Stomach (tissue), 9 donors: ENCODE results near the gene CXCL3. TPM values are rescaled to one million over a fixed set of nuclear protein-coding genes. Genes with fewer than 3 reads are reported as not detected.
A peak's percentile ranks its signal among the peaks of the same experiment; 100 is the strongest.

Experiments
- DNase-seq, 2 donors: peaks; one replicate each; pipeline versions ENCODE4 v3.0.0 to v3.0.0-alpha.2; 2013 to 2019
- H3K27ac ChIP-seq, 5 donors: fragments of 200-600 bp in 4 of 5; sonication (generic) in 4 of 5; one replicate each; pipeline ENCODE4 v1.5.1; 2013 to 2019; ENCODE audit warnings: mild to moderate bottlenecking in 1 of 5, moderate library complexity in 1 of 5
- H3K27me3 ChIP-seq, 3 donors: fragments of 200-600 bp; sonication (generic); one replicate each; pipeline ENCODE4 v1.5.1; 2017 to 2019; ENCODE audit warnings: mixed run types in 1 of 3
- H3K36me3 ChIP-seq, 4 donors: fragments of 200-600 bp; sonication (generic); 1 replicate in 3 of 4; 2 replicates in 1 of 4; pipeline ENCODE4 v1.5.1; 2016 to 2019
- H3K4me1 ChIP-seq, 4 donors: fragments of 200-600 bp; sonication (generic); one replicate each; pipeline ENCODE4 v1.5.1; 2016 to 2019
- H3K4me3 ChIP-seq, 4 donors: fragments of 200-600 bp; sonication (generic) in 3 of 4; one replicate each; pipeline ENCODE4 v1.5.1; 2016 to 2019; ENCODE audit warnings: mild to moderate bottlenecking in 1 of 4
- H3K9me3 ChIP-seq, 4 donors: fragments of 200-600 bp; sonication (generic); one replicate each; pipeline ENCODE4 v1.5.1; 2016 to 2019
- CTCF ChIP-seq, 7 experiments: fragments of 450-650 bp in 4 of 7; fragments of 200-600 bp in 3 of 7; sonication (generic) in 3 of 7; IDR thresholded peaks; one replicate each; pipeline ENCODE4 v1.5.1; 2016 to 2019; ENCODE audit warnings: antibody characterized with exemption in 7 of 7, control low read depth in 2 of 7, mild to moderate bottlenecking in 1 of 7
- EP300 ChIP-seq: sonication (generic); formaldehyde crosslinking; IDR thresholded peaks from one replicate; pipeline ENCODE4 v1.6.1; 2017; ENCODE audit warnings: antibody characterized with exemption
- POLR2A ChIP-seq, 4 donors: fragments of 450-650 bp; IDR thresholded peaks; one replicate each; pipeline ENCODE4 v1.6.1; 2016; ENCODE audit warnings: antibody characterized with exemption in 4 of 4, control low read depth in 2 of 4, mild to moderate bottlenecking in 1 of 4, moderate library complexity in 1 of 4
- POLR2AphosphoS5 ChIP-seq, 3 donors: sonication (generic); formaldehyde crosslinking; IDR thresholded peaks; one replicate each; pipeline ENCODE4 v1.6.1; 2016; ENCODE audit warnings: antibody characterized with exemption in 3 of 3
- WGBS, 5 donors: extraction: QIAGEN DNeasy Blood & Tissue Kit in 3 of 5; methylation state at CpG; one replicate each; pipeline versions ENCODE4 v1.1.5 to v1.1.7; 2013 to 2018; 5-methylcytosine and 5-hydroxymethylcytosine counted together
- intact Hi-C: fragments of 100-400 bp; cut with DNase I; formaldehyde crosslinking; loops from one replicate; pipeline ENCODE4 v1.15.1; 2023; ENCODE audit warnings: low total_unique reads
- polyA plus RNA-seq, 3 donors: library from polyadenylated mRNA; stranded (reverse); fragments of 200-250 nt; gene quantifications; one replicate each; pipeline ENCODE4 v1.2.3, GENCODE V29; 2013
- total RNA-seq, 5 donors: library from RNA; depleted of rRNA; stranded (reverse); fragments of >200 nt; gene quantifications; one replicate each; pipeline versions ENCODE4 v1.1.0 to v1.2.3, GENCODE V29; 2014 to 2016
- donor health status: healthy with polysubstance abuse.
- donor health status: Bipolar disorder and iron deficiency.
- donor health status: healthy.

CXCL3 gene
- total and polyA plus RNA-seq, 8 donors: 2.7 to 94.6 (median 18.5) TPM; not detected in 1

DNA sequence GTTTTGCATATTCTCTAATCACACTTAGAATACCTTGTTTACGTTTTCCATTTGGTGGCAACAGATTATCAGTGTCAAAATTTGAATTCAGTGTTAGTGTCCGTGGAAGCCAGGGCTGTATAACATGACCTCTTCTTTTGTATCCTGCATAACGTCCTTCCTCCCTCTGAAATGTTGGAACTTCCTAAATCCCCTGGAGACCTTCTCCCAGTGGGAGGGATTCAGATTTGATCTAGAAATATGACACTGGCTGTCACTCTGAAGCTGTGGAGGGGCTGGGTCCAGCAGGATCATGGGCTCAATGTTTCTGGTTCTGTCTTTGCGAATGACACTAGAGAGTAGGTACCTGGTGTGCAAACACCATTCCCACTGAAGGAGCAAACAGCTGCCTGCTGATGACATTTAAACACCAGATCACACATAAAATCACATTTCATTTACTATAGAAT is 850 bp upstream of the CXCL3 start:
- intact Hi-C loops: no loop called here
- Histone ChIP-seq H3K4me1 (peaks cover 0 to 31% (median 10%) of the 10 kb centered on the region in 4 donors), H3K4me3 (peak overlapping the region; percentile 58 to 68 (median 62)), H3K27me3 (no peaks in the 10 kb centered on the region), H3K9me3 (no peaks in the 10 kb centered on the region), H3K27ac (peak overlapping the region in 4 of 5 donors; percentile 74 to 84 (median 80)), H3K36me3 (no peaks in the 10 kb centered on the region)
- TF ChIP-seq POLR2AphosphoS5 (IDR thresholded peaks at IDR 0.05) (no peak), EP300 (no peak), CTCF (IDR thresholded peaks at IDR 0.05) (no peak), POLR2A (IDR thresholded peaks at IDR 0.05) (no peak)
- DNase-seq: peak in 1 of 2 donors; percentile 10
- WGBS, 5 donors: 10 to 20% (median 14%) methylated on average over 4 of the region's 4 CpGs

GRCh38 chr4:74038086-74038424 is 434 bp downstream of the CXCL3 start:
- H3K27me3 ChIP-seq: no peaks in the 10 kb centered on the region
- 2 to 4% (median 3%) methylated on average over 14 to 17 of the region's 17 CpGs for WGBS, 5 donors
- peak overlapping the region; percentile 58 to 68 (median 62) for H3K4me3 ChIP-seq
- DNase-seq: peak in 1 of 2 donors; percentile 33
- intact Hi-C loops: no loop called here
- H3K36me3 ChIP-seq: no peaks in the 10 kb centered on the region
- H3K4me1 ChIP-seq: peaks cover 0 to 31% (median 10%) of the 10 kb centered on the region in 4 donors
- TF ChIP-seq CTCF (IDR thresholded peaks at IDR 0.05) (no peak), EP300 (no peak), POLR2A (IDR thresholded peaks at IDR 0.05) (no peak), POLR2AphosphoS5 (IDR thresholded peaks at IDR 0.05) (no peak)
- H3K27ac ChIP-seq: peak overlapping the region; percentile 67 to 84 (median 78)
- H3K9me3 ChIP-seq: no peaks in the 10 kb centered on the region

DNA sequence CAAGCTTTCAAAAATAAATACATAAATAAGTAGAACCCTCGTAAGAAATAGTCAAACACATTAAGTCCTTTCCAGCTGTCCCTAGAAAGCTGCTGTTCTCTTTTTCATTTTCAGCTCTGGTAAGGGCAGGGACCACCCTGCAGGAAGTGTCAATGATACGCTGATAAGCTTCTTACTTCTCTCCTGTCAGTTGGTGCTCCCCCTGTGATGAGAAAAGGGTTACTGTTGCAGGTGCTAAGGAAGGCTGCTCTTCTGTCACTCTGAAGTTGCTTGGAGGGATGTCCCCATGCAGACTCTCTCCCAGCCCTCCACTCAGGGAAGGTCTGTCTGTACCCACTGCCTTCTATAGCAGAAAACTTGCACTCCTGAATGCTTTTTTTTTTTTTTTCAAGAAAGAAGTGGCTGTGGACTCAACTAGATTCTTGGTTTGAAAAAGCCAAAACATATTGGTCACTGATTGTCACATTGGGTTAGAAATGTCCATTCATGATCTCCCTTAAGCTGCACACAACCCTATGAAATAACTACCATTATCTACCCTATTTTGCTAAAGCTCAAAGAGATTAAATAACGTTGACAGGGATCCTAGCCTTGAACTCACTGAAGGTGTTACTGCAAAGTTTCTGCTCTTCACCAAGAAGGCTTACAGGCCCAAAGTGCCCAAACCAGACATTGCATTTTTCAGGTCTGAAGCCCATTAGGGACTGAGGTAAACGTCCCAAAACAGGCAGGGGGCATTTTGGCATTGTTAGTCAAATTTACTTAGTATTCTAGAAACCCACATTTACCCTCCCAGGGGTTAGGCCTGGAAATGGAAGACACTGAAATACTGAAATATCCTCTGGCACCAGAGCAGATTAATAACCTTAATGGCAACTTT is 1.2 kb downstream of the CXCL3 start:
- peak overlapping the region in 3 of 5 donors; percentile 74 to 81 (median 78) for H3K27ac ChIP-seq

GRCh38 chr4:74033739-74034138 is 4.8 kb downstream of the CXCL3 start:
- Histone ChIP-seq H3K36me3 (no peaks in the 10 kb centered on the region), H3K9me3 (no peaks in the 10 kb centered on the region), H3K4me1 (peaks cover 0 to 14% (median 6%) of the 10 kb centered on the region in 4 donors), H3K27ac (peak overlapping the region in 1 of 5 donors; percentile 18), H3K4me3 (no peak overlapping the region), H3K27me3 (no peaks in the 10 kb centered on the region)
- no peak for TF ChIP-seq POLR2AphosphoS5 (IDR thresholded peaks at IDR 0.05)
- no peak for TF ChIP-seq EP300
- TF ChIP-seq CTCF (IDR thresholded peaks at IDR 0.05): no peak
- no peak for TF ChIP-seq POLR2A (IDR thresholded peaks at IDR 0.05)
- no peak for DNase-seq
- intact Hi-C loops: no loop called here

More for the DNA sequence above, 1.2 kb downstream of the CXCL3 start:
- peaks cover 0 to 31% (median 10%) of the 10 kb centered on the region in 4 donors for H3K4me1 ChIP-seq
- TF ChIP-seq EP300 (no peak), POLR2AphosphoS5 (IDR thresholded peaks at IDR 0.05) (no peak), POLR2A (IDR thresholded peaks at IDR 0.05) (no peak), CTCF (IDR thresholded peaks at IDR 0.05) (no peak)
- DNase-seq: peak in 1 of 2 donors; percentile 15
- intact Hi-C loops: no loop called here
- H3K4me3 ChIP-seq: peak overlapping the region; percentile 58 to 68 (median 62)
- no peaks in the 10 kb centered on the region for H3K36me3 ChIP-seq
- no peaks in the 10 kb centered on the region for H3K27me3 ChIP-seq
- no peaks in the 10 kb centered on the region for H3K9me3 ChIP-seq
- 38 to 45% (median 43%) methylated on average over 4 of the region's 4 CpGs for WGBS, 5 donors
